Esophagus squamous epithelium (tissue), 4 donors: ENCODE measurements around the gene POLR3F.

Source experiments
- CTCF ChIP-seq, 6 experiments: fragments of 450-650 bp in 4 of 6; fragments of 200-600 bp in 2 of 6; sonication (generic) in 2 of 6; IDR thresholded peaks; one replicate each; pipeline ENCODE4 v1.5.1; 2016 to 2019; ENCODE audit warnings: antibody characterized with exemption in 6 of 6, mild to moderate bottlenecking in 4 of 6, moderate library complexity in 4 of 6
- POLR2A ChIP-seq, 4 donors: fragments of 450-650 bp; IDR thresholded peaks; one replicate each; pipeline ENCODE4 v1.6.1; 2017; ENCODE audit warnings: antibody characterized with exemption in 4 of 4, mild to moderate bottlenecking in 4 of 4, moderate library complexity in 3 of 4

DNA sequence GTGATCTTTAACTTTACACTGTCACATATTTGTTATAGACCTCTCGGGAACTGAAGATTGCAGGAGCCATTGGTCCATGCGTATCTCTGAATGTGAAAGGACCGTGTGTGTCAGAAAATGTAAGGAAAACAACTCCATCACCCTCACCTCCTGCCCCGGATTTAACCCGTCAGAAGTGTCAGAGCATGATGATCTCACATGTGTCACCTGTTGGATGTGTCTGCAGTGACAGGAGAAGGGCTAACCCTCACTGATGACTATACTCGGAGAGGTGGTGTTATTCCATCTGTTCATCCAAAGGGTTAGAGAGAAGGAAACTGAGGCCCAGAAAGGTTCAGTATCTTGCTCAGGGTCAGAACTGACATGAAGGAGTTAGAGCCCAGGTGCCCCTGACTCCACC, 65.4 kb downstream of the POLR3F start:
- TF ChIP-seq CTCF (IDR thresholded peaks at IDR 0.05): no peak
- no peak for TF ChIP-seq POLR2A (IDR thresholded peaks at IDR 0.05)
